ENCODE results near the gene RAB11FIP5. TPM values are rescaled to one million over a fixed set of nuclear protein-coding genes. Genes with fewer than 3 reads are reported as not detected.

RAB11FIP5 gene
- total RNA-seq, 1 donor from 2014 or later, result 27.7 TPM

- TF ChIP-seq, protein P1, sequence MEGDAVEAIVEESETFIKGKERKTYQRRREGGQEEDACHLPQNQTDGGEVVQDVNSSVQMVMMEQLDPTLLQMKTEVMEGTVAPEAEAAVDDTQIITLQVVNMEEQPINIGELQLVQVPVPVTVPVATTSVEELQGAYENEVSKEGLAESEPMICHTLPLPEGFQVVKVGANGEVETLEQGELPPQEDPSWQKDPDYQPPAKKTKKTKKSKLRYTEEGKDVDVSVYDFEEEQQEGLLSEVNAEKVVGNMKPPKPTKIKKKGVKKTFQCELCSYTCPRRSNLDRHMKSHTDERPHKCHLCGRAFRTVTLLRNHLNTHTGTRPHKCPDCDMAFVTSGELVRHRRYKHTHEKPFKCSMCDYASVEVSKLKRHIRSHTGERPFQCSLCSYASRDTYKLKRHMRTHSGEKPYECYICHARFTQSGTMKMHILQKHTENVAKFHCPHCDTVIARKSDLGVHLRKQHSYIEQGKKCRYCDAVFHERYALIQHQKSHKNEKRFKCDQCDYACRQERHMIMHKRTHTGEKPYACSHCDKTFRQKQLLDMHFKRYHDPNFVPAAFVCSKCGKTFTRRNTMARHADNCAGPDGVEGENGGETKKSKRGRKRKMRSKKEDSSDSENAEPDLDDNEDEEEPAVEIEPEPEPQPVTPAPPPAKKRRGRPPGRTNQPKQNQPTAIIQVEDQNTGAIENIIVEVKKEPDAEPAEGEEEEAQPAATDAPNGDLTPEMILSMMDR (conservative IDR thresholded peaks at IDR 0.05; ENCODE audit: low read depth, low read length), result no peak
- no peak for DNase-seq (ENCODE audit: low read depth)
- no peak overlapping the region for H3K4me3 ChIP-seq (ENCODE audit: low read depth, low read length)
Measured at GRCh38 chr2:73078457-73079411, 34.0 kb downstream of the RAB11FIP5 start.

DNA sequence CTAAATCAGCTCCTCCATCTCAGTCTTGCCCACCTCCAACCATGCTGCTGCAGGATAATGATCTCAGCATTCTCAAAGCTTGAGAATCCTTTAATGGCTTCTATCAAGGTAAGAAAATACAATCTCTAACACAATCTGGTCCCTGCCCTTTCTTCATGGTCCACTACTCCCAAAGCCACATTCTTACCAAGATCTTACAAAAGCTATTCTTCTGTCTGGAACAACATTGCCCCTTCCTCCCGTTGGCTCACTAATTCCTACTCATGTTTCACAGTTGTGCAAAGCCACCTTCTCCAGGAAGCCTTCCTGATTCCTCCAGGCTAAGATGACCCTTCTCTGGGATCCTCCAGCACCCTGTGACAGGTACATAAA, 35.3 kb downstream of the RAB11FIP5 start:
- TF ChIP-seq, protein P1 (conservative IDR thresholded peaks at IDR 0.05; ENCODE audit: low read depth, low read length), result no peak
- H3K4me3 ChIP-seq (ENCODE audit: low read depth, low read length), result no peak overlapping the region
- no peak for DNase-seq (ENCODE audit: low read depth)

DNA sequence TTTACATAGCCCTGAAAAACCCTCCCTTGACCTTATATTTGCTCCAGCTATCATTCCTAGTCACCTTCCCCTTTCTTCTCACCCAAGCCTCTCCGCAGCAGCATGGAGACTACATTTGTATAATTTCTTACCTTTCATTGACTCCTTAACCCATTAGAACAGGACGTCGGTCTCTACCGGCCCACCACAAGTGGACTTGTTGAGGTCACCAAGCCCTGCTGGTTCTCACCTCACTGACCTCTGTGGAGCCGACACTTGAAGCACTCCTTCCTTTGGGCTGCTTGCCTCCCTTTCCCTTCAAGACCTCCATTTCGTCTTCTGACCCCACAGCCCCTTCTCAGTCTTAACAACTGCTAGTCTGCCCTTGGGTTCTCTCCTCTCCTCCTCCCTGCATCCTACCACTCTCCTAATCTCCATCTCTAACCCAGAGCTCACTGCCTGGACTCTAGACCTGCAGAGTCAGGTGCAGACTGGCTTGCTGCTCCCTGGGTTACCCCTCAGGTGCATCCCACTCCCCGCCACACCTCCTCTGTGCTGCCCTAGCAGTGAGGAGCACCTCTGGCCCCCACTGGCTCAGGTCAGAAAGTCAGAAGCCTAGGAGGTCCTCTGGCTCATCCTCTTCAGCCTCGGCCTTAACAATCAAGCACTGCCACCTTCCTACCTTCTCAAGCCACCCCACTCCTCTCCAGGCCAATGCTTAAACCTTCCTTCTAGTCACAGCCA, 35.9 kb downstream of the RAB11FIP5 start:
- TF ChIP-seq, protein P1 (conservative IDR thresholded peaks at IDR 0.05; ENCODE audit: low read depth, low read length), result no peak
- DNase-seq (ENCODE audit: low read depth), result no peak
- H3K4me3 ChIP-seq (ENCODE audit: low read depth, low read length), result no peak overlapping the region

GRCh38 chr2:73075477-73076373, 37.0 kb downstream of the RAB11FIP5 start:
- TF ChIP-seq, protein P1 (conservative IDR thresholded peaks at IDR 0.05; ENCODE audit: low read depth, low read length), result no peak
- H3K4me3 ChIP-seq (ENCODE audit: low read depth, low read length), result no peak overlapping the region
- DNase-seq (ENCODE audit: low read depth), result no peak

GRCh38 chr2:73074110-73075069, 38.4 kb downstream of the RAB11FIP5 start:
- H3K4me3 ChIP-seq (ENCODE audit: low read depth, low read length), result no peak overlapping the region
- no peak for DNase-seq (ENCODE audit: low read depth)
- TF ChIP-seq, protein P1 (conservative IDR thresholded peaks at IDR 0.05; ENCODE audit: low read depth, low read length), result no peak
